Keratinocyte (primary cell): ENCODE results near the gene EFEMP1. TPM values are rescaled to one million over a fixed set of nuclear protein-coding genes. Genes with fewer than 3 reads are reported as not detected.

ENCODE experiments used
- DNase-seq: peaks from one replicate; pipeline ENCODE4 v3.0.0-alpha.2; 2011; ENCODE audit warnings: low read depth, missing footprints, low spot score
- FAIRE-seq: peaks from 2 replicates; lab custom pipeline; 2011; peaks lifted over from hg19 to GRCh38; lab: Jason Lieb, UNC
- H2AFZ ChIP-seq: 2 replicates; pipeline ENCODE4 v1.6.0; 2012; ENCODE audit warnings: low read length, control low read depth, inconsistent platforms; ENCODE audit not compliant: control insufficient read depth
- H3K27ac ChIP-seq: 2 replicates; pipeline ENCODE4 v1.5.1; 2011; ENCODE audit warnings: low read length; ENCODE audit not compliant: control insufficient read depth, insufficient read depth
- H3K27me3 ChIP-seq: 3 replicates; pipeline ENCODE4 v1.6.0; 2011; ENCODE audit warnings: low read length; ENCODE audit not compliant: control insufficient read depth, insufficient read depth; ENCODE audit errors: extremely low read depth
- H3K36me3 ChIP-seq, 2 experiments: 2 replicates in 1 of 2; 3 replicates in 1 of 2; pipeline ENCODE4 v1.5.1; 2011; ENCODE audit warnings: low read length in 2 of 2, mild to moderate bottlenecking in 1 of 2; ENCODE audit not compliant: control insufficient read depth in 2 of 2, insufficient read depth in 2 of 2; ENCODE audit errors: extremely low read depth in 1 of 2
- H3K4me1 ChIP-seq: 3 replicates; pipeline ENCODE4 v1.5.1; 2011; ENCODE audit warnings: low read length; ENCODE audit not compliant: control insufficient read depth, insufficient read depth; ENCODE audit errors: extremely low read depth
- H3K4me2 ChIP-seq: 3 replicates; pipeline ENCODE4 v1.6.0; 2011; ENCODE audit warnings: low read depth, low read length; ENCODE audit not compliant: control insufficient read depth, insufficient read depth; ENCODE audit errors: extremely low read depth
- H3K4me3 ChIP-seq, 3 experiments: fragments of 200-600 bp in 1 of 3; sonication (generic) in 1 of 3; 2 replicates in 2 of 3; 3 replicates in 1 of 3; pipeline ENCODE4 v1.5.1; 2011 to 2016; ENCODE audit warnings: low read length in 3 of 3, mild to moderate bottlenecking in 3 of 3, control low read depth in 2 of 3, inconsistent platforms in 1 of 3, low read depth in 1 of 3, mixed read lengths in 1 of 3, mixed run types in 1 of 3, moderate library complexity in 1 of 3; ENCODE audit not compliant: control insufficient read depth in 2 of 3, insufficient read depth in 2 of 3; ENCODE audit errors: extremely low read depth in 1 of 3
- H3K79me2 ChIP-seq: 2 replicates; pipeline ENCODE4 v1.6.0; 2012; ENCODE audit warnings: low read length; ENCODE audit not compliant: control insufficient read depth, insufficient read depth
- H3K9ac ChIP-seq: 3 replicates; pipeline ENCODE4 v1.6.0; 2011; ENCODE audit warnings: low read length; ENCODE audit not compliant: control insufficient read depth, insufficient read depth; ENCODE audit errors: extremely low read depth
- H3K9me1 ChIP-seq: 3 replicates; pipeline ENCODE4 v1.6.0; 2011; ENCODE audit warnings: low read length; ENCODE audit not compliant: control insufficient read depth, insufficient read depth; ENCODE audit errors: extremely low read depth
- H3K9me3 ChIP-seq: 2 replicates; pipeline ENCODE4 v1.5.1; 2012; ENCODE audit warnings: low read depth, low read length; ENCODE audit not compliant: control insufficient read depth
- H4K20me1 ChIP-seq: 3 replicates; pipeline ENCODE4 v1.6.0; 2011; ENCODE audit warnings: low read length; ENCODE audit not compliant: control insufficient read depth, insufficient read depth; ENCODE audit errors: extremely low read depth
- EZH2 ChIP-seq: IDR thresholded peaks from one replicate; pipeline ENCODE4 v1.6.1; 2012; ENCODE audit warnings: inconsistent platforms, mild to moderate bottlenecking, low read length, moderate library complexity
- dilution Hi-C: fragments of 300-500 bp; cut with MboI; formaldehyde crosslinking; loops from one replicate; pipeline ENCODE4 v1.7.0; 2020; ENCODE audit warnings: low sequenced_read_pairs; ENCODE audit not compliant: extremely low pct_ligation_motif_present
- polyA plus RNA-seq, 5 experiments: library from polyadenylated mRNA; depleted of rRNA in 3 of 5; stranded (reverse) in 3 of 5; stranded (forward) in 1 of 5; unstranded in 1 of 5; fragments of >200 nt; gene quantifications; 1 replicate in 1 of 5; 2 replicates in 3 of 5; 3 replicates in 1 of 5; pipeline versions ENCODE4 v1.2.1 to v1.2.3, GENCODE V29; 2011 to 2012; ENCODE audit warnings: missing spikeins in 2 of 5, low read depth in 1 of 5, low replicate concordance in 1 of 5
- TF ChIP-seq, protein P1 (sequence below), 3 experiments: IDR thresholded peaks in 1 of 3; conservative IDR thresholded peaks in 1 of 3; optimal IDR thresholded peaks in 1 of 3; 2 replicates in 2 of 3; 3 replicates in 1 of 3; pipeline versions ENCODE3 to v1.5.1; 2011; ENCODE audit warnings: low read length in 3 of 3, mild to moderate bottlenecking in 3 of 3, moderate library complexity in 2 of 3, control low read depth in 1 of 3, inconsistent platforms in 1 of 3; ENCODE audit not compliant: insufficient read depth in 2 of 3; ENCODE audit errors: extremely low read depth in 1 of 3

EFEMP1 gene
- polyA plus RNA-seq, 1 donor (not counting 4 experiments of a cell fraction or from before 2014, with no cell fraction given): 234 TPM

DNA sequence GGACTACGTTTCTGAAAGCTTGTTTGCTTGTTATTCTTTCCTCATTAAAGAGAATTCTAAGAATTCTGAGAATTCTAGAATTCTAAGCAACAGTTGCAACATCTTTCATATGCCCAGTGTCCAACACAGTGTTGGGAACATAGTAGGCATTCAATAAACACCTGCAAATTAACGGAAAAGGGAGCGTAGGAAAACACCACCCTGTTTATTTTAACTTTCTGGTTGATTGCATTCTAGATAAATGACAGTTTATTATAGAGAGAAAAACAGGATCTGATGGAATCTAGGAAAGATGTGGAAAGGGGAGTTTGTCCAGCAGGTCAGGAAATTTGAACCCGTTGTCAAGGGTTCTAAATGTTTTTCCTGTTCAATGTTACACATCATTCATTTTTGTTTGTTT lies 24.2 kb upstream of the EFEMP1 start:
- no peak overlapping the region for H2AFZ ChIP-seq
- H3K9me1 ChIP-seq: no peaks in the 10 kb centered on the region
- H3K9me3 ChIP-seq: no peaks in the 10 kb centered on the region
- H4K20me1 ChIP-seq: no peaks in the 10 kb centered on the region
- H3K27me3 ChIP-seq: no peaks in the 10 kb centered on the region
- FAIRE-seq (no peak), DNase-seq (no peak)
- H3K4me2 ChIP-seq: no peak overlapping the region
- no peak overlapping the region for H3K4me3 ChIP-seq
- H3K79me2 ChIP-seq: no peaks in the 10 kb centered on the region
- H3K36me3 ChIP-seq: no peaks in the 10 kb centered on the region
- TF ChIP-seq, protein P1, sequence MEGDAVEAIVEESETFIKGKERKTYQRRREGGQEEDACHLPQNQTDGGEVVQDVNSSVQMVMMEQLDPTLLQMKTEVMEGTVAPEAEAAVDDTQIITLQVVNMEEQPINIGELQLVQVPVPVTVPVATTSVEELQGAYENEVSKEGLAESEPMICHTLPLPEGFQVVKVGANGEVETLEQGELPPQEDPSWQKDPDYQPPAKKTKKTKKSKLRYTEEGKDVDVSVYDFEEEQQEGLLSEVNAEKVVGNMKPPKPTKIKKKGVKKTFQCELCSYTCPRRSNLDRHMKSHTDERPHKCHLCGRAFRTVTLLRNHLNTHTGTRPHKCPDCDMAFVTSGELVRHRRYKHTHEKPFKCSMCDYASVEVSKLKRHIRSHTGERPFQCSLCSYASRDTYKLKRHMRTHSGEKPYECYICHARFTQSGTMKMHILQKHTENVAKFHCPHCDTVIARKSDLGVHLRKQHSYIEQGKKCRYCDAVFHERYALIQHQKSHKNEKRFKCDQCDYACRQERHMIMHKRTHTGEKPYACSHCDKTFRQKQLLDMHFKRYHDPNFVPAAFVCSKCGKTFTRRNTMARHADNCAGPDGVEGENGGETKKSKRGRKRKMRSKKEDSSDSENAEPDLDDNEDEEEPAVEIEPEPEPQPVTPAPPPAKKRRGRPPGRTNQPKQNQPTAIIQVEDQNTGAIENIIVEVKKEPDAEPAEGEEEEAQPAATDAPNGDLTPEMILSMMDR (optimal IDR thresholded peaks at IDR 0.05 in 1 of 3, IDR thresholded peaks at IDR 0.05 in 1 of 3, conservative IDR thresholded peaks at IDR 0.05 in 1 of 3; ENCODE audit: extremely low read depth in 1 of 3, insufficient read depth in 2 of 3, low read length in 3 of 3): no peak
- TF ChIP-seq EZH2: no peak
- dilution Hi-C loops: no loop called here
- H3K4me1 ChIP-seq: peaks cover 12% of the 10 kb centered on the region
- no peak overlapping the region for H3K9ac ChIP-seq
- H3K27ac ChIP-seq: no peak overlapping the region

DNA sequence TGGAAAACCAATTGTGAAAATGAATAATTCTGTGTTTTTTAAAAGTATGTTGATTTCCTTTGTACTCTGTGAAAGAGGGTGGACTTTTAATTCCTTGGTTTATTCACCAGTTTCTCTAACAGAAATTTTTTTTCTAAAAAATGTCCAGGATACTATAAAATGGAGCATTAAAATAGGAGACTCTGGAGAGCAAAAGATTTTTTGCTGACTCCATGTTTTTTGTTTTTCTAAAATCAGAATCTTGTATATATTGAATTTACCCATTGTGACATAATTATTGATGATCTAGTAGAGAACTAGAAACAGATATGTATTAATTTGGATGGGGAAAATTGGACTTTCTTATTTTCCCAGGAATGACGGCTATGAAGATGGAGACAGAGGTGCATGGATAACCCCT lies 23.2 kb upstream of the EFEMP1 start:
- no peaks in the 10 kb centered on the region for H3K79me2 ChIP-seq
- dilution Hi-C loops: no loop called here
- H3K9me1 ChIP-seq: no peaks in the 10 kb centered on the region

More for the DNA sequence above, 23.2 kb upstream of the EFEMP1 start:
- no peak overlapping the region for H3K27ac ChIP-seq
- no peak overlapping the region for H2AFZ ChIP-seq
- peaks cover 12% of the 10 kb centered on the region for H3K4me1 ChIP-seq
- FAIRE-seq (no peak), DNase-seq (no peak)
- no peak overlapping the region for H3K4me2 ChIP-seq
- H4K20me1 ChIP-seq: no peaks in the 10 kb centered on the region
- no peaks in the 10 kb centered on the region for H3K36me3 ChIP-seq
- TF ChIP-seq, protein P1 (optimal IDR thresholded peaks at IDR 0.05 in 1 of 3, IDR thresholded peaks at IDR 0.05 in 1 of 3, conservative IDR thresholded peaks at IDR 0.05 in 1 of 3; ENCODE audit: extremely low read depth in 1 of 3, insufficient read depth in 2 of 3, low read length in 3 of 3): no peak
- no peak for TF ChIP-seq EZH2
- H3K9ac ChIP-seq: no peak overlapping the region
- H3K4me3 ChIP-seq: no peak overlapping the region
- no peaks in the 10 kb centered on the region for H3K9me3 ChIP-seq
- no peaks in the 10 kb centered on the region for H3K27me3 ChIP-seq
